Activated CD4-positive, alpha-beta T cell treated with anti-CD3 and anti-CD28 coated beads for 36 hours (primary cell): Measurements from ENCODE around the gene ACKR2. TPM values are rescaled to one million over a fixed set of nuclear protein-coding genes. Genes with fewer than 3 reads are reported as not detected.

Experiments
- ATAC-seq: fragments of 200-7000 bp; cut with Tn5 transposase; one replicate; pipeline ENCODE4 v1.10.0; 2021; ENCODE audit warnings: mild to moderate bottlenecking, moderate library complexity
- CTCF ChIA-PET: fragments of 350-600 bp; sonication (Branson Sonifier 250); formaldehyde crosslinking; loops from one replicate; lab custom pipeline; 2021; ENCODE audit warnings: antibody characterized with exemption; lab: Charles Lee
- POLR2A ChIA-PET: fragments of 350-600 bp; sonication (Branson Sonifier 250); formaldehyde crosslinking; loops from one replicate; lab custom pipeline; 2021; ENCODE audit warnings: antibody characterized with exemption, inconsistent platforms; lab: Charles Lee
- DNase-seq: peaks from one replicate; pipeline ENCODE4 v3.0.0-alpha.2; 2020
- H3K27ac Mint-ChIP-seq: one replicate; pipeline ENCODE4 v1.8.0; 2021; ENCODE audit warnings: mixed read lengths
- H3K27me3 Mint-ChIP-seq: one replicate; pipeline ENCODE4 v1.8.0; 2021; ENCODE audit warnings: mixed read lengths
- H3K36me3 Mint-ChIP-seq: one replicate; pipeline ENCODE4 v1.8.0; 2021; ENCODE audit warnings: low read depth, mixed read lengths
- H3K4me1 Mint-ChIP-seq: one replicate; pipeline ENCODE4 v1.8.0; 2021; ENCODE audit warnings: mixed read lengths
- H3K4me3 Mint-ChIP-seq: one replicate; pipeline ENCODE4 v1.8.0; 2021; ENCODE audit warnings: mild to moderate bottlenecking, moderate library complexity, mixed read lengths
- H3K9me3 Mint-ChIP-seq: one replicate; pipeline ENCODE4 v1.8.0; 2021; ENCODE audit warnings: low read depth, mixed read lengths
- intact Hi-C, 2 experiments: fragments of 100-400 bp; cut with DNase I in 1 of 2; cut with micrococcal nuclease in 1 of 2; formaldehyde crosslinking; loops; one replicate each; pipeline versions ENCODE4 v1.14.2 to v1.15.1; 2022 to 2024; cut with DNase I, micrococcal nuclease
- total RNA-seq, 2 experiments: library from RNA; stranded (reverse); gene quantifications; one replicate each; pipeline ENCODE4 v1.2.3, GENCODE V29; 2021

ACKR2 gene, protein sequence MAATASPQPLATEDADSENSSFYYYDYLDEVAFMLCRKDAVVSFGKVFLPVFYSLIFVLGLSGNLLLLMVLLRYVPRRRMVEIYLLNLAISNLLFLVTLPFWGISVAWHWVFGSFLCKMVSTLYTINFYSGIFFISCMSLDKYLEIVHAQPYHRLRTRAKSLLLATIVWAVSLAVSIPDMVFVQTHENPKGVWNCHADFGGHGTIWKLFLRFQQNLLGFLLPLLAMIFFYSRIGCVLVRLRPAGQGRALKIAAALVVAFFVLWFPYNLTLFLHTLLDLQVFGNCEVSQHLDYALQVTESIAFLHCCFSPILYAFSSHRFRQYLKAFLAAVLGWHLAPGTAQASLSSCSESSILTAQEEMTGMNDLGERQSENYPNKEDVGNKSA
- under 1 TPM; 0.64 to 0.65 TPM for total RNA-seq

DNA sequence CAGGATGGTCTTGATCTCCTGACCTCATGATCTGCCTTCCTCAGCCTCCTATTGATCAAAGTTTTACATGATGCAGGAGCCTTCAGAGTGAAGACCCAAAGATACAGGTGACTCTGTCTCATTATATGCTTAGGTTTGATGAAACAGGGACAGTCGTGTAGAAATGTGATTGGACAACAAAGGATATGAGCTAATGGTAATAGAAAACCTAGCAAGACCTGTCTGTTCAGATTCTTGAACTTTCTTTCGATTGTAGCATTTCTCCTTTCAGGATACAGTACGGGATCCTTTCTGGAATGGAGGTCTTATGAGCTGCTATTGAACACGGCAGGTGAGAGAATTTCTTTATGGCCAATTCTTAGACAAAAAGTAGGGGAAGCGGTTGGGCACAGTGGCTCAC lies at the start of gene ACKR2:
Gene ACKR2 (plus strand): TSS at position 244 of the 400 bp plus-strand sequence. CDS start 55,058 bp downstream, outside the sequence.
- peaks cover 8% of the 10 kb centered on the region for H3K4me1 Mint-ChIP-seq
- no peaks in the 10 kb centered on the region for H3K36me3 Mint-ChIP-seq
- intact Hi-C loops = loop anchor here in 1 of 2 experiments (10.0 kb wide), 2 partner anchors 476 to 886 kb away; partner anchors contain the start of genes ABHD5 and SNRK
- ChIA-PET POLR2A (no interaction called here), CTCF (interaction anchor here (1.2 to 1.4 kb wide), 2 partner anchors 12 to 322 kb away, joined by 3 to 4 read pairs; no protein-coding TSS in a partner anchor)
- ATAC-seq (no peak), DNase-seq (no peak)
- H3K27ac Mint-ChIP-seq = no peak within 1 kb of the TSS
- H3K9me3 Mint-ChIP-seq = no peaks in the 10 kb centered on the region
- peaks cover 8% of the 10 kb centered on the region for H3K27me3 Mint-ChIP-seq
- no peak within 1 kb of the TSS for H3K4me3 Mint-ChIP-seq

GRCh38 chr3:42762046-42762724 lies 47.1 kb upstream of the ACKR2 start:
- ATAC-seq (no peak), DNase-seq (no peak)
- Mint-ChIP-seq H3K4me1 (no peaks in the 10 kb centered on the region), H3K36me3 (no peaks in the 10 kb centered on the region), H3K4me3 (no peak overlapping the region), H3K27ac (no peak overlapping the region), H3K9me3 (no peaks in the 10 kb centered on the region), H3K27me3 (peaks cover 2% of the 10 kb centered on the region)
- ChIA-PET POLR2A (no interaction called here), CTCF (interaction anchor here (0.9 to 1.8 kb wide), 2 partner anchors 12 to 49 kb away, joined by 3 to 4 read pairs; no protein-coding TSS in a partner anchor)
- intact Hi-C loops = no loop called here

DNA sequence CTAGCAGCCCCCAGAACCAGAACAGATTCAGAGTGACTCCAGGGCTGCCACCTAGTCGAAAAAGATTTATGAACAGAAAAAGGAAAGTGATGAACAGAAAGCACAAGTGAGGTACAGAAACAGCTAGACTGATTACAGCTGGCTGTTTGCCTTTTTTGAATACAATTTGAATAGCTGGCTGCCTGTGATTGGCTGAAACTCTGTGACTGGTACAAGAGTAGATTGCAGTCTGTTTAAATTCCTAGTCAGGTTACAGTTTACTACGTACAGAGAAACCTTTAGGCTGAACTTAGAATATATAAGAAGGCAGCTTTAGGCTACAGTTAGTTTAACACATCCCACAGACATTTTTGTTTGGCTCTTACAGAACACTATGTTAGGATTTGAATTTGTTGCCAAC lies 46.2 kb upstream of the ACKR2 start:
- H3K27me3 Mint-ChIP-seq = peaks cover 2% of the 10 kb centered on the region
- CTCF ChIA-PET = interaction anchor here (0.9 to 1.8 kb wide), 2 partner anchors 13 to 50 kb away, joined by 3 to 4 read pairs; no protein-coding TSS in a partner anchor
- no peak for DNase-seq
- intact Hi-C loops = no loop called here
- no peak overlapping the region for H3K4me3 Mint-ChIP-seq
- POLR2A ChIA-PET = no interaction called here
- no peak overlapping the region for H3K27ac Mint-ChIP-seq
- no peaks in the 10 kb centered on the region for H3K9me3 Mint-ChIP-seq
- H3K4me1 Mint-ChIP-seq = no peaks in the 10 kb centered on the region
- peak; percentile 82 for ATAC-seq
- H3K36me3 Mint-ChIP-seq = no peaks in the 10 kb centered on the region

DNA sequence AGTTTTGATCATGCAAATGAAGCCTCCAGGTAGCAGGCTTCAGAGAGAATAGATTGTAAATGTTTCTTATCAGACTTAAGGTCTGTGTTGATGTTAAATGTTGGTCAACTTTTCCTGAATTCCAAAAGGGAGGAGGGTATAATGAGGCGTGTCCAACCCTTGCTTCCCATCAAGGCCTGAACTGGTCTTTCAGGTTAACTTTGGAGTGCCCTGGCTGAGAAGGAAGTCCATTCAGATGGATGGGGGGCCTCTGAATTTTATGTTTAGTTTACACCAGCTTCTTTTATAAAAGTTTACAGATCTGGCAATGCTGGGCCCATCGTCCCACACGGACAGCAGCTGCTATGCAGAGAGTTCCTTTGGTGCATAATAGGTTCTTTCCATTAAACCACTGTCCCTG lies 45.1 kb upstream of the ACKR2 start:
- Mint-ChIP-seq H3K36me3 (no peaks in the 10 kb centered on the region), H3K27me3 (peaks cover 2% of the 10 kb centered on the region), H3K4me3 (no peak overlapping the region), H3K4me1 (no peaks in the 10 kb centered on the region), H3K9me3 (no peaks in the 10 kb centered on the region), H3K27ac (no peak overlapping the region)
- no peak for ATAC-seq
- no peak for DNase-seq
- POLR2A ChIA-PET = no interaction called here
- CTCF ChIA-PET = no interaction called here
- intact Hi-C loops = no loop called here

DNA sequence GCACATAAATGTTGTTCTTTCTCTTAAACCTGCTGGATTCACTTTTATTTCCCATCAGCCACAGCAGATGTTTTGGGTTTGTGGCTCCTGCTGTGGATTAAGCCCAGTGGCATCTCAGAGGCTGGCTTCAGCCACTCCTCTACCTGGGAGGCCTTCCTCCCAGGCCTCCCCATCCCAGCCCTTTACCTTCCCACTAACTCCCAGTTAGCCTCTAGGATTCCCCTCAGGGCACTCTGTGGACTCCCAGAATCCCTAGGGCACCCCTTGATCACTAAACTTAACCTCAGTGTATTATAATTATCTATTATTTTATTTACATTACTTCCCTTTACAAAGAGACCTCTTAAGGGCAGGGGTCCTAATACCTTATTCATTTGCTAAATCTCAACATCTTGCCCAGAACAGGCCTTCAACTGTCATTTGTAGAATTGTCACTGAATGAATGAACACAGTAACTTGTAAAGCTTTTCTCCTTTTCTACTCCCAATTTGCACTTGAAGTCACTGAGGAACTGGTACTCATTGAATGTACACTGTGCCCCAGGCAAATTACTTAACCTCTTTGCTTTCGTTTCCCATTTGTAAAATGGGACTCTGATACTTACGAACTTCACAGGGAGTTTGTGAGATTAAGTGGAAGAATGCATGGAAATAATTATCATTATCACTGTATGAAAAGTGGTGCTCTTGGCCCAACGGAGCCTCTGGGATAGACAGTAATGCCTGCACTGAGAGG lies 44.5 kb upstream of the ACKR2 start:
- Mint-ChIP-seq H3K9me3 (no peaks in the 10 kb centered on the region), H3K27me3 (peaks cover 2% of the 10 kb centered on the region), H3K27ac (no peak overlapping the region), H3K36me3 (no peaks in the 10 kb centered on the region), H3K4me3 (no peak overlapping the region), H3K4me1 (no peaks in the 10 kb centered on the region)
- intact Hi-C loops = no loop called here
- no peak for ATAC-seq
- no peak for DNase-seq
- POLR2A ChIA-PET = no interaction called here
- CTCF ChIA-PET = no interaction called here

DNA sequence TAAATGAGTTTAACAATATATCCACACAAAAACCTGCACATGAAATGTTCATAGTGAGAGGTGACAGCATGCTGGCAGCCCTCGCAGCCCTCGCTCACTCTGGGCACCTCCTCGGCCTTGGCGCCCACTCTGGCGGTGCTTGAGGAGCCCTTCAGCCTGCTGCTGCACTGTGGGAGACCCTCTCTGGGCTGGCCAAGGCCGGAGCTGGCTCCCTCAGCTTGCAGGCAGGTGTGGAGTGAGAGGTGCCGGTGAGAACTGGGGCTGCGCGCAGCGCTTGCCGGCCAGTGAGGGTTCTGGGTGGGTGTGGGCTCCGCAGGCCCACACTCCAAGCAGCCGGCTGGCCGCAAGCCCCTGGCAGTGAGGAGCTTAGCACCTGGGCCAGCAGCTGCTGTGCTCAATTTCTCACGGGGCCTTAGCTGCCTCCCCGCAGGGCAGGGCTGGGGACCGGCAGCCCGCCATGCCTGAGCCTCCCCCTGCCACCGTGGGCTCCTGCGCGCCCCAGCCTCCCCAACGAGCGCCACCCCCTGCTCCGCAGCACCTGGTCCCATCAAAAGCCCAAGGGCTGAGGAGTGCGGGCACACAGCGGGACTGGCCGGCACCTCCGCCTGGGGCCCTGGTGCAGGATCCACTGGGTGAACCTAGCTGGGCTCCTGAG lies 39.6 kb upstream of the ACKR2 start:
- intact Hi-C loops = loop anchor here in 1 of 2 experiments (10.0 kb wide), 1 partner anchor 515 kb away; the partner anchor contains the start of gene SNRK
- CTCF ChIA-PET = interaction anchor here (0.7 kb wide), 1 partner anchor 14 kb away, joined by 3 read pairs; no protein-coding TSS in a partner anchor
- Mint-ChIP-seq H3K9me3 (no peaks in the 10 kb centered on the region), H3K4me3 (no peak overlapping the region), H3K4me1 (peaks cover 12% of the 10 kb centered on the region), H3K27ac (no peak overlapping the region), H3K27me3 (no peaks in the 10 kb centered on the region), H3K36me3 (no peaks in the 10 kb centered on the region)
- ATAC-seq = no peak
- POLR2A ChIA-PET = no interaction called here
- no peak for DNase-seq

GRCh38 chr3:42771271-42771670 lies 38.0 kb upstream of the ACKR2 start:
- H3K4me3 Mint-ChIP-seq = no peak overlapping the region
- H3K27me3 Mint-ChIP-seq = no peaks in the 10 kb centered on the region
- H3K36me3 Mint-ChIP-seq = no peaks in the 10 kb centered on the region
- no peak overlapping the region for H3K27ac Mint-ChIP-seq
- ChIA-PET POLR2A (no interaction called here), CTCF (interaction anchor here (0.6 to 0.7 kb wide), 2 partner anchors 9 to 13 kb away, joined by 3 read pairs; no protein-coding TSS in a partner anchor)
- no peak for DNase-seq
- H3K4me1 Mint-ChIP-seq = peaks cover 12% of the 10 kb centered on the region
- ATAC-seq = no peak
- no peaks in the 10 kb centered on the region for H3K9me3 Mint-ChIP-seq
- intact Hi-C loops = loop anchor here in 1 of 2 experiments (10.0 kb wide), 1 partner anchor 514 kb away; the partner anchor contains the start of gene SNRK

GRCh38 chr3:42772670-42773408 lies 36.4 kb upstream of the ACKR2 start, which contains the start of gene CCDC13:
TSS of gene CCDC13 (minus strand) at chr3:42773253. CDS start at chr3:42758345, 14,908 bp downstream.
- peak within 1 kb of the TSS; percentile 82 for H3K27ac Mint-ChIP-seq
- intact Hi-C loops = loop anchor here (1.0 to 10.0 kb wide), 8 partner anchors 31 to 918 kb away; partner anchors contain the start of genes HIGD1A (in 2 of the 2), SNRK (in 1 of the 2), SS18L2 (in 1 of the 2) and VIPR1 (in 1 of the 2)
- CTCF ChIA-PET = no interaction called here

DNA sequence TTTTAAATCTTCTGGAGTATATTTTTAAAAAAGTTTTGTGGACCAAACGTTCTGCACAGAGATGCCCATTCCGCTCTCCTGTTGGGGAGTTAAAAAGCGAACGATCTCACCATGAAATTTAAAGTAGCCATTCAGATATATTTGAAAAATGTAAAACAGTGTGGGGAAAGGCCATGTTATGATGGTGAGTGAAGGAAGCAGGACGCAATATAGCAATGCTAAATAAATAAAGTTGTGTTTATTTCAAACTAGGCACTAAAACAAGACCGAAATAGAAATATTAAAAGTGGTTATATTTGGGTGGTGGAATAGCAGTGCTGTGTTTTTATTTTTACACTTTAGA lies 35.9 kb upstream of the ACKR2 start:
- POLR2A ChIA-PET = no interaction called here
- Mint-ChIP-seq H3K9me3 (no peaks in the 10 kb centered on the region), H3K4me3 (peak overlapping the region; percentile 83), H3K27me3 (no peaks in the 10 kb centered on the region), H3K27ac (peak overlapping the region; percentile 82), H3K4me1 (peaks cover 12% of the 10 kb centered on the region), H3K36me3 (no peaks in the 10 kb centered on the region)
- intact Hi-C loops = loop anchor here (1.0 to 10.0 kb wide), 8 partner anchors 31 to 918 kb away; partner anchors contain the start of genes HIGD1A (in 2 of the 2), SNRK (in 1 of the 2), SS18L2 (in 1 of the 2) and VIPR1 (in 1 of the 2)
- DNase-seq = no peak
- CTCF ChIA-PET = interaction anchor here (0.7 kb wide), 1 partner anchor 1348 kb away, joined by 3 read pairs; no protein-coding TSS in a partner anchor
- peak; percentile 6 for ATAC-seq

More at GRCh38 chr3:42772670-42773408, 36.4 kb upstream of the ACKR2 start, which contains the start of gene CCDC13:
- DNase-seq = peak; percentile 96
- POLR2A ChIA-PET = no interaction called here
- peaks cover 12% of the 10 kb centered on the region for H3K4me1 Mint-ChIP-seq
- no peaks in the 10 kb centered on the region for H3K27me3 Mint-ChIP-seq
- no peaks in the 10 kb centered on the region for H3K9me3 Mint-ChIP-seq
- H3K4me3 Mint-ChIP-seq = peak within 1 kb of the TSS; percentile 83
- no peaks in the 10 kb centered on the region for H3K36me3 Mint-ChIP-seq
- ATAC-seq = peak; percentile 96

DNA sequence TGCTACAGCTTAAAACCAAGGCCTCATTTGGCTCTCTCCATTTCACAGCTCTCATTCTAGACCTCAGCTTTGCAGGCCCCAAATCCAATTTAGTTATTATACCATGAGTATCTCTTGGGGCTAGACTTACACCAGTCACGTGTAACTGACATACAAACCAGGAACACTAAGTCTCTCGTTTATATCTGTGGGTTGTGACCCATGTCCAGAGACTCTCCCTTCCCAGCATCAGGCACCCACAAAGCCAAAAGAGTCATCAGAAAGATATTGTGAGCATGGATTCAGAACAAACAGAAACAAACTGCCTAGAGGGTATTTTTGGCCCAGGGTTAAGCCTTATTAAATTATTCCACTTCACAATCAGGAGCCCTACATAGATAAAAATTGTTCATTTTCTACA lies 30.6 kb upstream of the ACKR2 start:
- no peak for ATAC-seq
- no peaks in the 10 kb centered on the region for H3K27me3 Mint-ChIP-seq
- intact Hi-C loops = loop anchor here in 1 of 2 experiments (10.0 kb wide), 1 partner anchor 506 kb away; the partner anchor contains the start of gene SNRK
- H3K4me3 Mint-ChIP-seq = no peak overlapping the region
- H3K4me1 Mint-ChIP-seq = peaks cover 2% of the 10 kb centered on the region
- no peaks in the 10 kb centered on the region for H3K9me3 Mint-ChIP-seq
- ChIA-PET POLR2A (no interaction called here), CTCF (interaction anchor here (0.5 to 3.6 kb wide), 10 partner anchors 16 to 550 kb away, joined by 3 to 25 read pairs (median 4); partner anchors contain the start of gene HIGD1A)
- no peak for DNase-seq
- peaks cover 7% of the 10 kb centered on the region for H3K36me3 Mint-ChIP-seq
- H3K27ac Mint-ChIP-seq = no peak overlapping the region
